Uterus (tissue), 2 donors: ENCODE measurements around the gene STOX1.

ENCODE experiments used
- POLR2A ChIP-seq, 2 donors: fragments of 450-650 bp; IDR thresholded peaks; one replicate each; pipeline ENCODE4 v1.6.1; 2016; ENCODE audit warnings: antibody characterized with exemption in 2 of 2, mild to moderate bottlenecking in 1 of 2, moderate library complexity in 1 of 2
- TF ChIP-seq, protein P1 (sequence below), 4 experiments: fragments of 200-600 bp in 2 of 4; fragments of 450-650 bp in 2 of 4; sonication (generic) in 2 of 4; IDR thresholded peaks; one replicate each; pipeline ENCODE4 v1.5.1; 2016 to 2019; ENCODE audit warnings: antibody characterized with exemption in 4 of 4, mild to moderate bottlenecking in 2 of 4, moderate library complexity in 1 of 4

GRCh38 chr10:68796605-68797004 is 30.7 kb upstream of the STOX1 start:
- TF ChIP-seq, protein P1, sequence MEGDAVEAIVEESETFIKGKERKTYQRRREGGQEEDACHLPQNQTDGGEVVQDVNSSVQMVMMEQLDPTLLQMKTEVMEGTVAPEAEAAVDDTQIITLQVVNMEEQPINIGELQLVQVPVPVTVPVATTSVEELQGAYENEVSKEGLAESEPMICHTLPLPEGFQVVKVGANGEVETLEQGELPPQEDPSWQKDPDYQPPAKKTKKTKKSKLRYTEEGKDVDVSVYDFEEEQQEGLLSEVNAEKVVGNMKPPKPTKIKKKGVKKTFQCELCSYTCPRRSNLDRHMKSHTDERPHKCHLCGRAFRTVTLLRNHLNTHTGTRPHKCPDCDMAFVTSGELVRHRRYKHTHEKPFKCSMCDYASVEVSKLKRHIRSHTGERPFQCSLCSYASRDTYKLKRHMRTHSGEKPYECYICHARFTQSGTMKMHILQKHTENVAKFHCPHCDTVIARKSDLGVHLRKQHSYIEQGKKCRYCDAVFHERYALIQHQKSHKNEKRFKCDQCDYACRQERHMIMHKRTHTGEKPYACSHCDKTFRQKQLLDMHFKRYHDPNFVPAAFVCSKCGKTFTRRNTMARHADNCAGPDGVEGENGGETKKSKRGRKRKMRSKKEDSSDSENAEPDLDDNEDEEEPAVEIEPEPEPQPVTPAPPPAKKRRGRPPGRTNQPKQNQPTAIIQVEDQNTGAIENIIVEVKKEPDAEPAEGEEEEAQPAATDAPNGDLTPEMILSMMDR (IDR thresholded peaks at IDR 0.05) = no peak
- no peak for TF ChIP-seq POLR2A (IDR thresholded peaks at IDR 0.05)
